GM19397 (cell line): ENCODE measurements around the gene PPFIA2.

ENCODE experiments used
- ATAC-seq: cut with Tn5 transposase; IDR thresholded peaks from one replicate; pipeline ENCODE4 v1.9.1; 2021; ENCODE audit warnings: mild to moderate bottlenecking, moderate library complexity; ENCODE audit not compliant: unreplicated experiment

The PPFIA2 gene

GRCh38 chr12:81461163-81461562 is 298.0 kb downstream of the PPFIA2 start:
- no peak for ATAC-seq

DNA sequence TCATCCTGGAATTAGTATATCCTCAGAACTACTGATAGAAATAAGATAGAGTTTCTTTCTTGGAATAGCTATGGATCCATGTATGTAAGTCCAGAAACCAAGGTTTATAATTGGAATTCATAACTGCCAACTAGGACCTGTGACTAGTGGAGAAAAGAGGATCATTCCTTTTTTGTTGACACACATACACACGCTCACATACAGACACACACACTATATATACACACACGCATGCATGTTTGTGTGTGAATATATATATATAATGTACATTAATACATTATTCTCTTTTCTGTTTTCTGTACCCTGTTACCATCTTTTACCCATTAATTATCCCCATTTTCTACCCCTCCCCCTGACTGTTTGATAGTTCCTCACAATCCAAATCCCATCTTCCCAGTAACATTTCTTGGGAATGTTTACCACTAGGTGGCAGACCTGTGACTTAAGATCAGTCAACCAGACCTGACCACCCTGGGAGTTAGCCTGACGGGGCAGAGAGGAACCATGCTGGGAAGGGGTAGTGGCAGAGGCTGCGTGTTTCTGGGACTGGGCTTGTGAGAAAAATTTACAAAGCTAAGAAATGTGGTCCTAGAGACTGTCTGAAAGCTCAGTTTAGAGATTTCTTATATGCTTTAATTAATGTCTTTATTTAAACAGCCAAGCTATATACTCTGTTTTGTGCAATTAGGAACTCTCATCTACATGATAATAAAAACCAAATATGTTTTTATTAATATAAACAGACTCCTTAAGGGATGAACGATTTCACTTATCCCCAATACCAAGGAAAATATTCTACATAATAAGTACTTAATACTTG is 308.0 kb downstream of the PPFIA2 start:
- ATAC-seq = no peak

- ATAC-seq = no peak
These were observed 317.5 kb downstream of the PPFIA2 start for GRCh38 chr12:81441629-81442028.

GRCh38 chr12:81440001-81440400 is 319.1 kb downstream of the PPFIA2 start:
- ATAC-seq = no peak

DNA sequence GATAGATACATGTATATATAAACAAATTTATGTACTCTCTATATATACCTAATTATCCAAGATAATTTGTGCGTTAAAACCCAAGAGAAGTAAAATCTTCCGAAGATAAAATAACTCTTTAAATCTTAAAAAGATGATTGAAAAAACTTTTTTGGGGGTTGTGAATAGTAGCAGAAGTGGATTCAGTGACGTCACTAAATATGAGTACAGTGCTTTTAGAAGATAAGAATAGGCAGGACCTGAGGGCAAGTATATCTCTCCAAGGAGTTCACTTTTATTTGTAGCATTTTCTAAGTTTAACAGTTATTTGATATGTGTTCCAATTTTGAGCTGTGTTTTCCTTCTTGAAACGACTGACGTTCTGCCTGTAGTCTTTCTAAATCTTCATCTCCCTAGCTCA is 319.8 kb downstream of the PPFIA2 start:
- no peak for ATAC-seq

DNA sequence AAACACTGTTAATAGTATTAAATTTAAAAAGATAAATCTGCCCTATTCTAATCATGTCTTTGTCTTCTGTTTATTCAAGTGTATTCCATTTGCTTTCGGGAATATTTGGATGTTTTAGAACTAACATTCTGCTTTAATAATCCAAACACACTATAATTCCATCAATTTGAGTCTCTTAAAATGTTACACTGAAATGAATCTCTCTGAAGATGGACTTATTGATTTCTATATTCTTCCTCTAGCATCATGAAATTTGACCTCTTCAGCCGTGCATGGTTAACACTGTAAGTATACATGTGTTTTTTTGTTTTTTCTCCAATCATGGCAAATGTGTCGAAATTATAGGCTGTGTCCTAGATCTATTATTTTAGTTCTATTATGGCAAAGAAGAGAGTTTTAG is 342.1 kb downstream of the PPFIA2 start:
- no peak for ATAC-seq

DNA sequence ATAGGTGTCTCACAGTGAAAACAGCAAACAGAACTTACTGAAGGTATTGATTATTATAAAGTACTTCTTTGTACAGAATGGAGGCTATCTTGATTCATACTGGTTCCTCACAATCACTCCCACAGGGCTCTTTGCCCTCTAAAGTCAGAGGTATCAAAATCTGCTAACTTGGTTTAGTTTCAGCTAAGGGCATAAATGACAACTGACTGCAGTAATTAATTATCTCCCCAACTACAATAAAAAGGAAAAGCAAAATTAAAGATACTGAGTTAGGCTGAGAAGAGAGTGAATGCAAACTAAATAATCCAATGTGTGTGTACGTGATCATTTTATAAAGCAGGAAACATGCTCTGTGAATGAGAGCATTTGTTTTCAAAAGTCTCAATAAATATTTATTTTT is 342.6 kb downstream of the PPFIA2 start:
- no peak for ATAC-seq

DNA sequence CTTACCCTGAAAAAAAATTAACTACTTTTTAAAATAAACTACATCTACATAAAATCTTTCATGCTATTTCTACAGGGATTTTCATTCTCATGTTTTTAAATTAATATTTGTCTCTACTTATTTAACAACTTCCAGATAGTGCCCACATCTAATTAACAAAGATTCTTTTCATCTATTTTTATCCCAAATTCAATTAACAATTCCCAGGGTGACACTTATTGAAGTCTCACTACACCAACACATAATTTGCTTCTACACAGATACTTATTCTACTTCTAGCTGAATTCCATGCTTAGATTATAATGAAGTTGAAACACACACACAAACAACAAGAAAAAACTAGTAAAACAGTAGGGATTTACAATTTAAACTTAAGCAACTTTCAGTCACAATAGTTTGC is 344.7 kb downstream of the PPFIA2 start:
- no peak for ATAC-seq

DNA sequence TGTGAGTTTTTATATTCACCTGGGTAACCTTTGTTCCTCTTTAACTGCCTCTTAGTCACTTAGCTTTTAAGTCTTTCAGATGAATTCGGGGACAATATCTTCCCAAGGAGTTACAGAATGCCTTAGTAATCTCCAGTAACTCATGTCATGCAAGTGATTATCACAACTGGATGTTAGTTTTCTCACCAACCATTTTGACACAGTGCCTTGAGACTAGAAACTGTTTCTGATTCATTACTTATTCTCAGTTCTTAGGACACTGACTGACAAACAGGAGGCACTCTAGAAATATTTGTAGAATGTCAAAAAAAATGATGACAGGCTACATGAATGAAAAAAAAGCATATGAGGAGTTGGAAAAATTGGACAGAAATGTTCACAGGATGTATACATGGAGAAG is 346.2 kb downstream of the PPFIA2 start:
- ATAC-seq = no peak

DNA sequence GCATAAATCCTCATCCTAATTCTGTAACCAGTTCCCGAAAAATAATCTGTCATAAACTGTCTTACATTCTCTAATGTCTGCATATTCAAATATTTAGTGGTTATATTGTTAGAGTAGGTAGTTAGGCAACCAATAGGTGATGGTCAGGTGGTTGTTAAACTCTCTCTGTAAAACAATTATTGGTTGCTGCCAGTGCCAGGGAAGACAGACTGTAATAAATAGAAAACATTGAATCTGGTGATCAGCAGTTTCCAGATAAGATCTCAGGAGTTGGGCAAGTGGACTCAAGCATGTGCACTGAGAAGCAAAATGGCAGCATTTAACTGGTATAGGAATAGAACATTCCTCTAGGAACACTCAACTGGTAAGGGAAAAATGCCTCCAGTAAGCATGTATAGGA is 355.8 kb downstream of the PPFIA2 start:
- ATAC-seq = no peak

DNA sequence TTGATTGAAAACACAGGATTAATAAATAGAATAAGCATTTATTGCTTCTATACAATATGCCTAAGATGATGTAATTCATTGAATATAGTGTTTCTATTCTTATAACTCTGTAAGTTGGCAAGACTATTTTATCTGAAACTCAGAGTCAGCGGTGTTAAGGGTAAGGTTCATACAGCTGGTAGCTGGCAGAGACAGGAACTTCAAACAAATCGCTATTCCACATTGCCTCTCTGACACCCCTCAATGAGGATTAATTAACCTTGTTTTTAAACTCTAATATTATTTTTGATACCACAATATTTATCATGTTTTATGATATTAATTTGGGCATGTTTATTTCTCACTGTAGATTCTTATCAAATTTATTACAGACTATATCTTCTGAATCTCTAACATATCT is 357.9 kb downstream of the PPFIA2 start:
- no peak for ATAC-seq

- no peak for ATAC-seq
These were observed 359.1 kb downstream of the PPFIA2 start for GRCh38 chr12:81400024-81400423.

DNA sequence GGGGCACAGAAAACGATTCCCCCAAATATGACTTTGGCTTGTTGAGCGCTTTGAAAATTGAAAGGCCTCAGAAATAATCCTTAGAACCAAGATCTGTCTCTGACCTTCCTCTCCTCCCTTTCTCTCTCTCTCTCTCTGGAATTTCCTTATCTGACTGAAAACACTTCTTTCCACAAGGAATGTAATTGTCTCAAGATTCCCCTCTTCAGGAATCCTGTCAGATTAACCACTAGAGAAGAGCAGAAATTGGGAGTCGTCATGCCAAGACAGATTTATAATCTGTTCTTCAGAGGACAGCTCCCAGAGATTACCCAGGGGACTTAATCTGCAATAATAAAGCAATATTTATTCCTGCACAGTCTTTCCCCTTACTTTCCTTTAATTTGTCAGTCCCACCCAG is 363.7 kb downstream of the PPFIA2 start:
- ATAC-seq = no peak

DNA sequence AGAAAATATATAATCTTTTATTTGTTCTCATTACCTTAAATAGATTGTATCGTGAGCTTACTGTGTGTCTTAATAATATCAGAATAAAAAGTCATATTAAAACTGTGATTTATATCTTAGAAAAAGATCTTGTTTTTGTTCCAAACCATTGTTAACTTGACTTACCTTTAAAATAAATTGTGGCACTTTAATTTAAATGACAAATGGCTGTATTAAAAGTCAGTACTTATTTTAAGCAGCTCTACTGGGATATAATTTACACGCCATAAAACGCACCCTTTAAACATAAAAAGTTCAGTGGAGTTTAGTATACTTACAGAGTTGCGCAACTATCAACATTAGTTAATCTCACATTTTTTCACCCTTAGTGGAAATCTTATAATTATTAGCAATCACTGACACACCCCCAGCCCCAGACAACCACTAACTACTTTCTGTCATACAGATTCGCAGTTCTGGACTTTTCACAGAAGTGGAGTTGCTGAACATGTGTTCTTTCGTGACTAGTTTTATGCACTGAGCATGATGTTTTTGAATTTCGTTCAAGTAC is 369.5 kb downstream of the PPFIA2 start:
- no peak for ATAC-seq

DNA sequence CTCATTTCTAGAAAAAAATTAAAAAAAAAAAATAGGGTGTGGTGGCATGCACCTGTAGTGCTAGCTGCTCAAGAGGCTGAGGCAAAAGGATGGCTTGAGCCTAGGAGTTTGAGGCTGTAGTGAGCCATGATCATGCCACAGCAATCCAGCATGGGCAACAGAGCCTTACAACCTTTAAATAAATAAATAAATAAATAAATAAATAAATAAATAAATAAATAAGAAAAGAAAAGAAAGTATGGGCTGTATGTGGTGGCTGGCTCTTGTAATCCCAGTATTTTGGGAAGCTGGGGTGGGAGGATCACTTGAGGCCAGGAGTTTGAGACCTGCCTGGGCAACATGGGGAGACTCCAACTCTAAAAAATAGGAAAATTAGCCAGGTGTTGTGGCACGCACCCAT is 373.0 kb downstream of the PPFIA2 start:
- ATAC-seq = no peak

GRCh38 chr12:81381951-81382350 is 377.2 kb downstream of the PPFIA2 start:
- ATAC-seq = no peak

- ATAC-seq = no peak
These were observed 380.4 kb downstream of the PPFIA2 start for GRCh38 chr12:81378601-81379285.

DNA sequence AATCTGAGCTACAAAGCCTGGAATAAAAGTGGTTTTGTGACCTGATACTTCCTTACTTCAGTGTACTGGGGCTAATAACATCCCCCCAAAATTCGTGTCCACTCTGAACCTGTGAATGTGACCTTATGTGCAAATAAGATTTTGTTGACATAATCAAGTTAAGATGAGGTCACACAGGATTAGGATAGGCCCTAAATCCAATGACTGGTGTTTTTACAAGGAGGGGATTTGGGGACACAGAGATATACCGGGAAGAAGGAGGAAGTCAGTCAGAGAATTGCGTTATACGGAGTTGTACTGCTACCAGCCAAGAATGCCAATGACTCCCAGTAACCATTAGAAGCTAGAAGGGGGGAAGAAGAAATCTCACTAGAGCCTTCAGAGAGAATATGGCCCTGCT is 381.4 kb downstream of the PPFIA2 start:
- no peak for ATAC-seq

DNA sequence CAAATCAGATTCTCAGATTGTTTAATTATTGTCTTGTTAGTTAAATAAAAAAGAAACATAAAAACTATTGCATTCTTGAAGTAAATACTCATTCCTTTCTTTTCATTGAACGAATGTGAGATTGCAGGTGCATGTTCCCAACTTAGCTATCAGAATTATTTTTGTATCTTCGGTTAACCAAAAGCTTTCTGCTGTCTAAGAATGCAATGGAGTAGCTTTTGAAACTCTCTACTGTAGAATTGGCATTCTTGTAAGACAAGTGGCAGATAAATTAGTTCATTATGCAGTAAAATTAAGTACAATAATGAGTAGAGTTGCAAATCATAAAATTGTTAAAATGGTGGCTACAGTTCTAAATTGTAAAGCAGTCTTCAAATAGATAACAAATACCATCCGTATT is 383.2 kb downstream of the PPFIA2 start:
- no peak for ATAC-seq

GRCh38 chr12:81370456-81370855 is 388.7 kb downstream of the PPFIA2 start:
- ATAC-seq = no peak

- no peak for ATAC-seq
These were observed 390.0 kb downstream of the PPFIA2 start for GRCh38 chr12:81369175-81369574.

GRCh38 chr12:81365284-81365683 is 393.9 kb downstream of the PPFIA2 start:
- ATAC-seq = no peak
